ENCODE data around the gene RPL15. TPM values are rescaled to one million over a fixed set of nuclear protein-coding genes. Genes with fewer than 3 reads are reported as not detected.

Gene RPL15
- total and polyA plus RNA-seq, 10 of the 15 experiments (the other 5 are each of a cell fraction or from before 2014, with no cell fraction given): 2,885 to 10,761 (median 4,017) TPM

- no peak for TF ChIP-seq ZBTB11 (CRISPR knock-in tag; IDR thresholded peaks at IDR 0.05)
- no peak for TF ChIP-seq HDGF (IDR thresholded peaks at IDR 0.05)
- no peak for TF ChIP-seq BMI1 (IDR thresholded peaks at IDR 0.05; ENCODE audit: borderline replicate concordance)
- TF ChIP-seq SMARCA5 (IDR thresholded peaks at IDR 0.05): no peak
- TF ChIP-seq REST (IDR thresholded peaks at IDR 0.05; ENCODE audit: low read depth, low read length): no peak
- TF ChIP-seq EGR1 (IDR thresholded peaks at IDR 0.05; ENCODE audit: borderline replicate concordance in 1 of 2, low read depth in 2 of 2, low read length in 2 of 2): no peak
- TF ChIP-seq HDAC2 (IDR thresholded peaks at IDR 0.05): no peak
- no peak for TF ChIP-seq NFYB (IDR thresholded peaks at IDR 0.05; ENCODE audit: insufficient read depth, low read depth, low read length)
- no peak for TF ChIP-seq EZH2 (IDR thresholded peaks at IDR 0.05; ENCODE audit: borderline replicate concordance, control insufficient read depth, low read depth, low read length)
These were observed 21.8 kb upstream of the RPL15 start (continued) for GRCh38 chr3:23895181-23895580.
